Esophagus mucosa (tissue), 1 donor: ENCODE measurements around the gene CABCOCO1. TPM values are rescaled to one million over a fixed set of nuclear protein-coding genes. Genes with fewer than 3 reads are reported as not detected.
"Not testable (repeated sequence)": the region's sequence is repeated elsewhere in the genome, so short reads cannot be mapped to it uniquely, and the experiment has no call there.

ENCODE experiments used
- ATAC-seq: fragments of 200-7000 bp; cut with Tn5 transposase; one replicate; pipeline ENCODE4 v1.9.1; 2020
- total RNA-seq: library from RNA; stranded (reverse); gene quantifications from one replicate; pipeline ENCODE4 v1.2.4, GENCODE V29; 2023
- donor health status: DM: yes; HTN: yes; CAD: no.

The CABCOCO1 gene
- total RNA-seq, 1 donor from 2014 or later, result not detected

GRCh38 chr10:61719906-61720305 lies 57.2 kb downstream of the CABCOCO1 start:
- ATAC-seq, result no peak

DNA sequence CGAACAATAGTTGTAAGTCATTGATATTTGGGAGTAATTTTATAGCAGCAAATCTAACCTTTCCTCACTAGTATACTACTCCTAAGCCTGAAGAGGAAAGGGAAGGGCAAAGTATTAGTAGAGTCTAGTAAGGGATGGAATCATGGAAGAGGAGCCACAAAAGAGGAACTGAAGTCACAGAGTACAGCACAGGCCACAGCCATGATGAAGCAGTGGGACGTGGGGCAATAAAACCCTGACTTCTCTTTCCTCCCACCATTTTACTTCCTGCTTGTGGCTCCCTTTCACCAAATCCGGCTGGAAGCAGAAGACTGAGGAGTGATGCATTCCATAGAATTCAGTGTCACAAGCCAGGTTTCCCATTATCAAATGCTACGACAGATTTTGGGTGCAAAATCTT lies 58.7 kb downstream of the CABCOCO1 start:
- no peak for ATAC-seq

DNA sequence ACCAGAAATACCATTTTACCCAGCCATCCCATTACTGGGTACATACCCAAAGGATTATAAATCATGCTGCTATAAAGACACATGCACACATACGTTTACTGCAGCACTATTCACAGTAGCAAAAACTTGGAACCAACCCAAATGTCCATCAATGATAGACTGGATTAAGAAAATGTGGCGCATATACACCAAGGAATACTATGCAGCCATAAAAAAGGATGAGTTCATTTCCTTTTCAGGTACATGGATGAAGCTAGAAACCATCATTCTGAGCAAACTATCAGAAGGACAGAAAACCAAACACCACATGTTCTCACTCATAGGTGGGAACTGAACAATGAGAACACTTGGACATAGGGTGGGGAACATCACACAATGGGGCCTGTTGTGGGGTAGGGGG lies 62.5 kb downstream of the CABCOCO1 start:
- not testable (repeated sequence) for ATAC-seq

GRCh38 chr10:61729596-61729995 lies 66.9 kb downstream of the CABCOCO1 start:
- ATAC-seq, result no peak

- no peak for ATAC-seq
Observed at GRCh38 chr10:61730671-61731070, 67.9 kb downstream of the CABCOCO1 start.

GRCh38 chr10:61731638-61732037 lies 68.9 kb downstream of the CABCOCO1 start:
- ATAC-seq, result no peak

GRCh38 chr10:61732629-61733278 lies 70.0 kb downstream of the CABCOCO1 start:
- no peak for ATAC-seq

DNA sequence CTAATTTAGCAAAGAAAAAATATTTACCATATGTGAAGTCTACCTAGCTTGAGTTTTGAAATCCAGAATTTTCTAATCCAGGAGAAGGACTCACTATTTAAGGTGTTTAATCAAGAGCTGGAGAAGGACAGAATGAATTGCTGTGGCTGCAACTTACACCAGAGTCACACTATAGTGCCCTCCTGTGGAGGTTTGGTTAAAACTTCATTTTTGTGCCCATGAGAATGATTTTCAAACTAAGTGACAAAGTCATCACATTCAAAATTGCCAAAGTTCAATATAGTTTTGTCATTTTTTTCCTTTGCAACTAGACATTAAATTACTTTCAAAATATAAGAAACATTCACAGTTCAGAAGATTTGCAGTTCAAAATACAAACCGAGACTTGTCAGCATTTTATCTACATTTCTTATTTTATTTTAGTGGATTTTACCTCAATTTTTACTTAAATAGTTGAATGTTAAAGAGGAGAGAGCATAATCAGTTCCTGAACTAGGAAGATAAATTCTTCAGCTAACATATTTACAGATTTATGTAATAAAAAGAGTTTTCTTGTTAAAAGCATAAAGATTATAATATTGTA lies 70.7 kb downstream of the CABCOCO1 start:
- peak; percentile 43 for ATAC-seq

- ATAC-seq, result no peak
Observed at GRCh38 chr10:61735882-61736281, 73.2 kb downstream of the CABCOCO1 start.

DNA sequence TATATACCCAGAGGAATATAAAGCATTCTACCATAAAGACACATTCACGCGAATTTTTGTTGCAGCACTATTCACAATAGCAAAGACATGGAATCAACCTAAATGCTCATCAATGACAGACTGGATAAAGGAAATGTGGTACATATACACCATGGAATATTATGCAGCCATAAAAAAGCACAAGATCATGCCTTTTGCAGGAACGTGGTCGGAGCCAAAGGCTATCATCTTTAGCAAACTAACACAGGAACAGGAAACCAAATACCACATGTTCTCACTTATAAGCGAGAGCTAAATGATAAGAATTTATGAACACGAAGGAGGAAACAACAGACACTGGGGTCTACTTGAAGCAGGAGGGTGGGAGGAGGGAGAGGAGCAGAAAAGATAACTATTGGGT lies 74.7 kb downstream of the CABCOCO1 start:
- not testable (repeated sequence) for ATAC-seq

- ATAC-seq, result no peak
Observed at GRCh38 chr10:61742812-61743211, 80.1 kb downstream of the CABCOCO1 start.

GRCh38 chr10:61744469-61744868 lies 81.7 kb downstream of the CABCOCO1 start:
- no peak for ATAC-seq

DNA sequence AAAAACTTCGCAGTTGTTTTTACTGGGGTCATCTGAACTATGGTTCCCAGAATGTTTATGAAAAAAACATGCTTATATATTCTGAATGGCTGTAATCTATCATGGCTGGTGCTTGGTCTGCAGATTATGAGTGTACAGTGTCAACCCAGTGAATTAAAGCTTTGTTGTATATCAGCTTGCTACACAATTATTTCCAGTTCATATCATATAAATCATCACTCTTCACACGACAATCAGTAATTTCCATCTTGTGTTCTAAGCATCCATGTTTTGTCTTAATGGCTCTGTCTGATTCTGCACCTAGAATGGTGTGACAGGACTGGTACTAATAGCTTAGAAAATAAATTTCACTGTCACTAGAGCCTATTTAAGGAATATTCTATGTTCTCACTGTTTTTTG lies 83.6 kb downstream of the CABCOCO1 start:
- no peak for ATAC-seq

DNA sequence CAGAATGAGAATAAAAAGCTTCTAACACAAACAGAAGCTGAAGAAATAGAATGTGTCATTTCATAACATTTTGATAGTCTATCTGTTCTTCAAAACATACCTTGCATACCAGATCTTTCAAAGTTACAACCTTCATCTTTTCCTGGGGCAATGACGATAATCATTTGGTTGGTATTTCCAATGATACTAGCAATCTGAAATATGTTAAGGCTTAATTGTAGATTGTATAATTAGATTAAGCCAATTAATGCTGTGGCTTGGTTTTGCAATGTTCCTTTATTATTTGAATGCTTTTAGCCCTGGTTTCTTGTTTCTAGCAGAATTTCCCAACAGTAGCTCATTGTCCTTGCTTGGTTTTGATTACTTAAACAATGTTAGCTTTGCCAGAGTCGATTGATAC lies 84.6 kb downstream of the CABCOCO1 start:
- no peak for ATAC-seq

GRCh38 chr10:61749291-61749690 lies 86.6 kb downstream of the CABCOCO1 start:
- ATAC-seq, result no peak

DNA sequence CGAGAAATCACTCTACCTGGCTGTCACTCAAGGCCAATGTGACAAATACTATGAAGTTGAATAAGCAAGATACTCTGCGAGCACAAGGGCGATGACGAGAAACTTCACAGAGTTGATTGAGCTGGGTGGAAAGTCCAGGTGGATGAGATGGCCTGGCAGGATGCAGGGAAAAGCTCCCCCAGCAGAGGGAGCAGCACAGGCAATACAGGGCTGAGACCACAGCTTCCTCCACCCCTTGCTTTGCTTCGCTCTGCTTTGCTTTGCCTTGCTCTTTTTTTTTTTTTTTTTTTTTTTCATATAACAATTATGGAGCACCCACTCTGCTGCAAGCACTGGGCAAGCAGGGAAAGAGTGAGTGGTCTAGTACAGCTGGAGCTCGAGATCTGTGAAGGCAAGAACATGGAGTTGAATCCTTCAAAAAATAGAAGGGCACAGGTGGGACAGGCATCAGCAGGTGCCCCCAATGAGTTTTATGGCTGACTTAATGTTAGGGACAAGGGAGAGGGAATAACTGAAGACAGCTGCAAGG lies 88.3 kb downstream of the CABCOCO1 start:
- peak; percentile 88 for ATAC-seq

DNA sequence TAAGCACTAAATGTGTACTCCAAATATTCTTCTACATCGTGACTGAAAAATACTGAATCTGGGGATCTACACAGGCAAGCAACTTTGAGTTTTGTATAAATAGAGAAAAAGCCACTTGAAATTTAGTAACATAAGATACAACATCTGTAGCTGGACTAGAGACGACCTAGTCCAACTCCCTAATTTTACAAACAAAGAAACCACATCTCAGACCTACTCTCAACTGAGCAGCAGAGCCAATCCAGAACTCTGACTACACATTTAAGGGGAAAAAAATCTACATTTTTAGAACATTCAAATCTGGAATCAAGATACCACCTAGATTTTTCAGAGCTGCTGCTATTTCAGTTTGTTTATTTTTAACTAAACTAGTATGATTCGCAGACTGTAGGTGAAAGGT lies 88.9 kb downstream of the CABCOCO1 start:
- ATAC-seq, result no peak

DNA sequence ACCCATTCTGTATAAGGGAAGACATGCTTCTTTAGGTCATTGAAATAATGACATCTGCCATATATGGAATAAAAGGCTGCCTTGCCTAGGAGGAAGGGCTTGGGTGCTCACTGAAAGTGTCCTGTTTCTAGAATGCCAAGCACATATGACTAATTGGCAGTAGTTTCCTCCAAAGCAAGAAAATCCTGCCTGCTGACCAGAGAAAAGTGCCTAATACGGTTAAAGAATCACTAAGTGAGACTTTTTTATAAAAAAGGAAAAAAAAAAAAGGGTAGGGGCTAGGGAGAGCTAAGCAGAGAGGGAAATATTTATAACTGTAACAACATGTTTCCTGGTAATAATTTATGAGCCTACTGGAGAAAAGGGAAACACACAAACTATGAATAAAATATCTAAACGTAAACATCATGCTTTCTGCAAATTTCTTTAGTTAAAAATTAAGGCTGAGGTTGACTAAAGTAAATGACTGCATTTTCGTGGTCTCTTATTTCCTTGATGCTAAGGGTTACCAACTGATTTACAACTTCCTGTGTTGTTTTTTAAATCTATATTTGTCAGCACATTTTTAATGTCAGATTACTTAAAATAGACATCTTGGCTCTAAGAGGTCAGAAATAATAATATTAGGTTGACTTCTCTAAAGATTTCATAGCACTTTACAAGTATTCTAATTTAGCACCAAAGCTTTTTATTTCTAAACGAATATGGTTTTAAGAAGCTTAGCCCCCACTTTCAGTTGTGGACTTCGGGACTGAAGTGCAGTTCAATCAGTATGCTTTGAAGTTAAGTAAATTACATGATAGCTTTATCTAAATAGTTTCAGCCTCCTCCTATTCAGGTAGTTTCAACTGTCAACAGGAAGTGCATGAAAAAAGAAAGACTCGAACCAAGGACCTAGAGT lies 89.6 kb downstream of the CABCOCO1 start:
- ATAC-seq, result peak; percentile 85

DNA sequence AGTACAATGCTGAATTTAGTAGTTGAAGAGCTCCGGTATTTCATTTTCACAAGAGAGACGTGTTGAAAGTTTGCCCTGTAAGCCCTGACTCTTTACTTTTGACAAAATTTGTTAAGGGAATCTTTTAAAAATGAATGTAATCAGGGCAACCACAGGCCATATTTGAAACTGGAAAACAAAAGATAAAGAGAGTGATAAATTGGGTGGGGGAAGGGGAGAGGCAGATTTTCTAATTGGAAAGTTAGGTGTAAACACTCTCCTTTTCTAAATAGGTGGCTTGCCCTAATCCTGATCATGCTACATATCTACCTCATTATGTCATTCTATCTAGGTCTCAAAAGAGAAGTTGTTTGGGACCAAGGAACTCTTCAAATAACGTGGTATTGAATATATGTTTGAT lies 90.7 kb downstream of the CABCOCO1 start:
- ATAC-seq, result no peak

GRCh38 chr10:61754587-61755550 lies 92.1 kb downstream of the CABCOCO1 start:
- ATAC-seq, result peak; percentile 36

- no peak for ATAC-seq
Observed at GRCh38 chr10:61757001-61757400, 94.3 kb downstream of the CABCOCO1 start.
